CD4-positive, alpha-beta T cell treated with Interleukin-17A for 4 hours (primary cell): ENCODE measurements around the gene PDE6C.
"Not testable (repeated sequence)": the region's sequence is repeated elsewhere in the genome, so short reads cannot be mapped to it uniquely, and the experiment has no call there.

Experiments
- DNase-seq: peaks from one replicate; pipeline ENCODE4 v3.0.0-alpha.2; 2020; ENCODE audit warnings: mixed read lengths

The PDE6C gene

GRCh38 chr10:93652857-93653256 lies 40.5 kb downstream of the PDE6C start:
- DNase-seq = no peak

- DNase-seq = no peak
Measured at GRCh38 chr10:93654201-93654600, 41.9 kb downstream of the PDE6C start.

GRCh38 chr10:93656155-93656554 lies 43.8 kb downstream of the PDE6C start:
- DNase-seq = no peak

- no peak for DNase-seq
Measured at GRCh38 chr10:93657757-93658156, 45.4 kb downstream of the PDE6C start.

DNA sequence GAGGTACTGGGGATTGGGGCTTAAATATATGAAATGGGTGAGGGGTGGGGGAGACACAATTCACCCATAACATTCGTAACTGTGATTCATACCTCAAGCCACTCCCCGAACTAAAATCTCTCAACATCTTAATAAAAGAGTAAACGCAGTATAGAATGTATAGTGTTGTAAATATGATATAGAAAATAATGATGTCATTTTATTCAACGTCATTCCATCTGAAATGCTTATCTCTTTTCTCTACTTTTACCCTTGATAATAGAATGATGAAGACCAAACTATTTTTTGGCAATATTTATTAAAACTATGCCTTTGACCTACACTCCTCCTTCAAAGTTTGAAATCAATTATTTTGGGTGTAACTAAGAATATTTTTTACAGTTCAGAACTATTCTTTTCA lies 53.7 kb downstream of the PDE6C start:
- no peak for DNase-seq

DNA sequence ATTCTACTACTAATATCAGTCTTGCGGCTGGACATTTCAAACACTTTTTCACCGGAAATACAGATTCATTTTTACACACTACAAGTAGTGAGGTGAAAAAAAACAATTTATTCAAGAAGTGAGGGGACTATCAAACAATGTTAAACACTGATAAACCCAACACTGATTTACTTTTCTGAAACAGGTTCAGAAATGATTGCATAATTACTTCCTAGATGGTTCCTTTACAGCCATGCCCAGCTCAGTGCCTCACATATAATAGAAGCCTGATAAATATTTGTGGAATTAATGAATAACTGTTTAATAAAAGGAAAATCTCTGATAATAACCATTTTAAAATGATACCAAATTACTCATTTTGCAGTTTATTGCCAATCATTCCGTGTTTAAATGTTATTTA lies 55.5 kb downstream of the PDE6C start:
- no peak for DNase-seq

- no peak for DNase-seq
Measured at GRCh38 chr10:93670372-93670771, 58.0 kb downstream of the PDE6C start.

- no peak for DNase-seq
Measured at GRCh38 chr10:93671042-93671441, 58.7 kb downstream of the PDE6C start.

DNA sequence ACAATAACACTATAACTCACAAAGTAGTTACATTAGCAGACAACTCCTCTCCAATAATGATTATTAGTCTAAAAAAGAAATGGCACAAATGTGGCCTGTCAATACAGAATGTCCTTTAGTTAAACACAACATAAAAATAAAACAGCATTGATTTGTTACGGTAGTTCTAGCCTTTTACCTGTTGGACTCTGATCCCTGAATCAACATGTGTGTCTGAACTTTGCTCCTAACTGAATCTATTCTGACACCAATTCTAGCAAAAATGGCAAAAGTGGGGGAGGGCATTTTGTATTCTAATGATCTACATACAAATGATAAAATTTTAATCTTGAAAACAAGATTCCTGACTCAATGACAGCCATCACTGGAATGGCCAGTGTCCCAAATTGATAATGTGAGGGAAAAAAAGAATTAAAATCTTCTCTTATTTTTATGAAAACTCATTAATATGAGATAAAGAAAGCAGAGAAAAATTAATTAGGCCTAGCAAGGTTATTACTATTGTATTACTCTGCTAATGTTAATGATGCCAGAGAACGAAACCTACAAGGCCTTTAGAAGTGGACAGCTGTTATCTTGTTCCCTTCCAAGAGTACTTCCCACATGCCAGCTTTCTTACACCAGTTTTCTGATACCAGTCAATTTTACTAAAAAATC lies 59.8 kb downstream of the PDE6C start:
- DNase-seq = no peak

- no peak for DNase-seq
Measured at GRCh38 chr10:93672890-93673289, 60.6 kb downstream of the PDE6C start.

- DNase-seq = no peak
Measured at GRCh38 chr10:93673791-93674190, 61.5 kb downstream of the PDE6C start.

GRCh38 chr10:93678386-93678785 lies 66.0 kb downstream of the PDE6C start:
- no peak for DNase-seq

GRCh38 chr10:93678805-93679587 lies 66.7 kb downstream of the PDE6C start:
- DNase-seq = no peak

- no peak for DNase-seq
Measured at GRCh38 chr10:93680412-93681047, 68.2 kb downstream of the PDE6C start.

DNA sequence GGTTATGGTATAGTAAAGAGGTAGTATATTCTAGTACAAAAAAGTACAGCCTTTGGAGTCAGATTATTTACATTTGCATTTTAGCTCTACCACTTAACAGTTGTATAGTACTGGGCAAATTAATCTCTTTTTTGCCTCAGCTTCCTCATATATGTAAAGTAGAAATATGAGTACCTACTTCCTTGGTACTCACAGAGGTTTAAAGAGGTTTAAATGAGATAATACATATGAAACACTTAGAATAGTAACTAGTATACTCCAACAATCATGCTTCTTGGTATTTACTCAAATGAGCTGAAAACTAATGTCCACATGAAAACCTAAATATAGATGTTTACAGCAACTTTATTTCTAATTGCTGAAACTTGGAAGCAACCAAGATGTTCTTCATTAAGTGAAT lies 75.4 kb downstream of the PDE6C start:
- DNase-seq = no peak

DNA sequence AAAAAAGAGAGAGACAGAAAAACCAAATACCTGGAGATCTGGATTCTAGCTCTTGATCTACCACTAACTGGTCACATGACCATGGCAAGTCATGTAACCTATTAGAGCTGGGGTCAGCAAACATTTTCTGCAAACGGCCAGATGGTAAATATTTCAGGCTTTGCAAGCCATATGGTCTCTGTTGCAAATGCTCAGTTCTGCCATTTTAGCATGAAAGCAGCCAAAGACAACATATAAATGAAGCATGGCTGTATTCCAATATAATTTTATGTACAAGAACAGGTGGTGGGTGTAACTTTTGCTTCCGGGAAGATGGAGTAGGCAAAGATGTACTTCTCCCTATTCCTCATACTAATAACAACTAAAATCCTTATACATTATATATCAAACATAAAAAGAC lies 83.4 kb downstream of the PDE6C start:
- no peak for DNase-seq

- not testable (repeated sequence) for DNase-seq
Measured at GRCh38 chr10:93696582-93696981, 84.2 kb downstream of the PDE6C start.

DNA sequence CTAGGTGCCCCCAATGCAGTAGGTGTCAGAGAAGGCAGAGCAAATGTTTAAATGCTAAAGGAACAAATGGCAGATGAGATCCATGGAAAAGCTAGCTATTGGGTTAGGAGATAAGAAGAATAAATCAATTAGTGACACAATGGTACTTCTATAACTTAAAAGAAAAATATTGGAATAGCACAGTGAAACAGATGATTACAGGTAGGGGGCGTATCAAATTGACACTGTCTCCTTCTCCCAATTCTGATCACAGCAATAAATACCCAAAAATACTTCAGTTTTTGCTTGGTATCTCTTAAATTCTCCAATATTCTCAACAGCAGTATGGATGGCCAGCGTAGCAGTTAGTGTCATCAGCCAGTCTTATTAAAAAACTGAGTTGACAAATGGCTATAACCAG lies 84.9 kb downstream of the PDE6C start:
- no peak for DNase-seq

DNA sequence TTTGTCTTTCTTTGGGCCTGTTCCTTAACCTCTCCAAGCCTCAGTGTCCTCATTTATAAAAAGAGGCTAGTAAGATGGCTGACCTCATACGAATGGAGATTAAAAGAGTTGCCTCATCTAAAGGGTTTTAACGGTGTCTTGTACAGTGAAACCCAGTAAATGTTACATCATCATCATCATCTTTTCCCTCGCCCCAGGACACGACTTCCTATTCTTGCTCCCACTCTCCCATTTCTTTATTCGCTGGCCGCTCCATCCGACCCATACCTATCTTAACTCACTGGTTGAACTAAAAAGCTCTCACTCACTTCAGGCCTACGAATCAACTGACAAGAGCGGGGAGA lies 89.5 kb downstream of the PDE6C start:
- DNase-seq = no peak

DNA sequence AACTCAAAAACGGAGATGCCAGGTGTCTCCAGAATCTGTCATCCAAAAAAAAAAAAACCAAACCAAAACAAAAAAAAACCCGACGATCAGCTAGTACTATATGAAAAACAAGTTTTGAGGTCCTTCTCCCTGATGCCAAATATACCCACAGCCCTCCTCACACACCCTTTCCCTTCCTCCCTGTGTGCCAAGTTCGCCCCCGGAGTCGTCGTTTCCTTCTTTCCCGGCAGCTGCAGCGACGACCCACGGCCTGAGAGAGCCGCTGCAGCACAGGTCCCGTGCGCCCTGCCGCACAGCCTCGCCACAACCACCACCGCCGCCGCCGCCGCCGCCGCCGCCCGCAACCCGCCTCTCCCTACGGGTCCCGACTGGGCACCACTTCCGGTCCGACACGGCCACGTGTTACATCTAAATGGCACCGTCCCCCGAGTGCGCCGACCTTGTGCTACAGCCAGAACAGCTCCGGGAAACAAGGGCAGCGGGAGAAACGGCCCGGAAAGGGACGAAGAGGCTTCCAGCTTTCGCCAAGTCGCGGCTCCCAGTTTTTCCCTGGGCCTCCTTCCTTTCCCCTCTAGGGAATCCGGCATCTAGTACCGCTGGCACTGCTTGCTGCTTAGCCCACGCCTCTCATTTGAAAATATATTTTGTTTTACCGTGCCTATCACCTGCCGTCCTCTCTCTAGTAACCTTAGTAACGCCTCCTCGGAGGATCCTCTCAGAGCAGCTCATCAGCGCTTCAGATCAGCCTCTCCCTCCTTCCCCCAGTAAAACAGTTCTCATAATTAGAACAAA lies 90.1 kb downstream of the PDE6C start, which contains the start of gene FRA10AC1:
FRA10AC1 (minus strand) TSS at position 383 of the 792 bp plus-strand sequence. CDS start 2,486 bp downstream, outside the sequence.
- DNase-seq = peak; percentile 89

GRCh38 chr10:93703066-93703465 lies 90.7 kb downstream of the PDE6C start:
- peak; percentile 12 for DNase-seq

- no peak for DNase-seq
Measured at GRCh38 chr10:93703841-93704240, 91.5 kb downstream of the PDE6C start.

- no peak for DNase-seq
Measured at GRCh38 chr10:93704451-93704850, 92.1 kb downstream of the PDE6C start.
